ENCODE measurements around the gene AFAP1.

The AFAP1 gene

GRCh38 chr4:7717161-7717560 is 222.5 kb downstream of the AFAP1 start:
- TF ChIP-seq POLR2AphosphoS5 (IDR thresholded peaks at IDR 0.05; ENCODE audit: low read depth, low read length) (no peak), REST (IDR thresholded peaks at IDR 0.05; ENCODE audit: insufficient read depth in 1 of 2, low read depth in 2 of 2, low read length in 2 of 2) (no peak), SIN3A (IDR thresholded peaks at IDR 0.05; ENCODE audit: borderline replicate concordance, insufficient read depth, low read length) (no peak), FOXP2 (optimal IDR thresholded peaks at IDR 0.05; ENCODE audit: borderline replicate concordance, extremely low read depth, extremely low read length, insufficient read depth) (no peak), TAF1 (IDR thresholded peaks at IDR 0.05; ENCODE audit: borderline replicate concordance, insufficient read depth, low read length) (no peak)

- TF ChIP-seq FOXP2 (optimal IDR thresholded peaks at IDR 0.05; ENCODE audit: borderline replicate concordance, extremely low read depth, extremely low read length, insufficient read depth) (no peak), TAF1 (IDR thresholded peaks at IDR 0.05; ENCODE audit: borderline replicate concordance, insufficient read depth, low read length) (no peak), REST (IDR thresholded peaks at IDR 0.05; ENCODE audit: insufficient read depth in 1 of 2, low read depth in 2 of 2, low read length in 2 of 2) (no peak), POLR2AphosphoS5 (IDR thresholded peaks at IDR 0.05; ENCODE audit: low read depth, low read length) (no peak), SIN3A (IDR thresholded peaks at IDR 0.05; ENCODE audit: borderline replicate concordance, insufficient read depth, low read length) (no peak)
Measured at GRCh38 chr4:7716010-7716721, 223.5 kb downstream of the AFAP1 start.

- TF ChIP-seq POLR2AphosphoS5 (IDR thresholded peaks at IDR 0.05; ENCODE audit: low read depth, low read length): no peak
- no peak for TF ChIP-seq TAF1 (IDR thresholded peaks at IDR 0.05; ENCODE audit: borderline replicate concordance, insufficient read depth, low read length)
- no peak for TF ChIP-seq REST (IDR thresholded peaks at IDR 0.05; ENCODE audit: insufficient read depth in 1 of 2, low read depth in 2 of 2, low read length in 2 of 2)
- TF ChIP-seq FOXP2 (optimal IDR thresholded peaks at IDR 0.05; ENCODE audit: borderline replicate concordance, extremely low read depth, extremely low read length, insufficient read depth): no peak
- no peak for TF ChIP-seq SIN3A (IDR thresholded peaks at IDR 0.05; ENCODE audit: borderline replicate concordance, insufficient read depth, low read length)
Measured at GRCh38 chr4:7715271-7716009, 224.2 kb downstream of the AFAP1 start.

GRCh38 chr4:7714738-7715137 is 224.9 kb downstream of the AFAP1 start:
- no peak for TF ChIP-seq REST (IDR thresholded peaks at IDR 0.05; ENCODE audit: insufficient read depth in 1 of 2, low read depth in 2 of 2, low read length in 2 of 2)
- no peak for TF ChIP-seq SIN3A (IDR thresholded peaks at IDR 0.05; ENCODE audit: borderline replicate concordance, insufficient read depth, low read length)
- no peak for TF ChIP-seq FOXP2 (optimal IDR thresholded peaks at IDR 0.05; ENCODE audit: borderline replicate concordance, extremely low read depth, extremely low read length, insufficient read depth)
- no peak for TF ChIP-seq TAF1 (IDR thresholded peaks at IDR 0.05; ENCODE audit: borderline replicate concordance, insufficient read depth, low read length)
- TF ChIP-seq POLR2AphosphoS5 (IDR thresholded peaks at IDR 0.05; ENCODE audit: low read depth, low read length): no peak

Measured in PFSK-1 (cell line).